Kidney (tissue), 14 donors: ENCODE data around the gene GRID1. TPM values are rescaled to one million over a fixed set of nuclear protein-coding genes. Genes with fewer than 3 reads are reported as not detected.

Experiments used
- DNase-seq, 5 donors: peaks; one replicate each; pipeline ENCODE4 v3.0.0-alpha.2; 2013 to 2020
- FAIRE-seq: peaks from 2 replicates; lab custom pipeline; 2012; peaks lifted over from hg19 to GRCh38; lab: Jason Lieb, UNC
- H3K27ac ChIP-seq, 2 donors: one replicate each; pipeline ENCODE4 v1.7.0; 2013; ENCODE audit warnings: low read depth in 2 of 2, low read length in 2 of 2, inconsistent platforms in 1 of 2
- H3K27me3 ChIP-seq: one replicate; pipeline ENCODE4 v1.7.1; 2013; ENCODE audit warnings: low read length, inconsistent platforms; ENCODE audit not compliant: control insufficient read depth, insufficient read depth
- H3K36me3 ChIP-seq, 3 donors: one replicate each; pipeline versions ENCODE4 v1.7.0 to v1.7.1; 2013; ENCODE audit warnings: low read length in 3 of 3, control low read depth in 1 of 3, inconsistent platforms in 1 of 3; ENCODE audit not compliant: insufficient read depth in 3 of 3, control insufficient read depth in 2 of 3
- H3K4me1 ChIP-seq, 3 donors: one replicate each; pipeline versions ENCODE4 v1.7.0 to v1.7.1; 2013; ENCODE audit warnings: low read length in 3 of 3, inconsistent platforms in 1 of 3, low read depth in 1 of 3; ENCODE audit not compliant: control insufficient read depth in 2 of 3, insufficient read depth in 2 of 3
- H3K4me3 ChIP-seq, 3 donors: one replicate each; pipeline versions ENCODE4 v1.7.0 to v1.8.1; 2013; ENCODE audit warnings: low read length in 3 of 3, control low read depth in 1 of 3, inconsistent platforms in 1 of 3
- H3K9ac ChIP-seq, 3 donors: one replicate each; pipeline versions ENCODE4 v1.7.0 to v1.7.1; 2013; ENCODE audit warnings: low read length in 3 of 3, control low read depth in 1 of 3, inconsistent platforms in 1 of 3
- H3K9me3 ChIP-seq, 3 donors: one replicate each; pipeline versions ENCODE4 v1.7.0 to v1.7.1; 2013; ENCODE audit warnings: low read length in 3 of 3, control low read depth in 1 of 3, inconsistent platforms in 1 of 3; ENCODE audit not compliant: control insufficient read depth in 2 of 3, insufficient read depth in 1 of 3
- intact Hi-C: fragments of 100-400 bp; cut with DNase I; formaldehyde crosslinking; loops from one replicate; pipeline ENCODE4 v1.11.1; 2022
- polyA plus RNA-seq: library from polyadenylated mRNA; stranded (reverse); fragments of 350-450 nt; fragmentation: Illumina TruSeq; extraction: RNeasy Lipid Tissue Mini Kit (QIAGEN cat#74804); gene quantifications from one replicate; pipeline ENCODE4 v1.2.3, GENCODE V29; 2014; ENCODE audit warnings: low read depth, low replicate concordance; ENCODE audit not compliant: insufficient read depth
- total RNA-seq: library from RNA; stranded (reverse); fragmentation: NEBNext Ultra II Directional; extraction: Animal tissue kit (Norgen Biotek cat#: 25700); gene quantifications from one replicate; pipeline ENCODE4 v1.2.1, GENCODE V29; 2021
- TF ChIP-seq, protein P1 (sequence below): IDR thresholded peaks from 3 replicates; pipeline ENCODE4 v1.5.1; 2012; ENCODE audit warnings: mild to moderate bottlenecking, moderate library complexity, borderline replicate concordance; ENCODE audit not compliant: insufficient read depth; ENCODE audit errors: extremely low read depth
- donor health status: control.
- donor health status: control.
- donor health status: control.
- donor health status: control.
- donor health status: control.
- donor health status: DM: yes; HTN: yes; CAD: no.
- donor health status: Normal renal cell carcinoma (clear cell type).

Gene GRID1
- total and polyA plus RNA-seq, 2 donors from 2014 or later = 0.37 to 1.4 TPM

DNA sequence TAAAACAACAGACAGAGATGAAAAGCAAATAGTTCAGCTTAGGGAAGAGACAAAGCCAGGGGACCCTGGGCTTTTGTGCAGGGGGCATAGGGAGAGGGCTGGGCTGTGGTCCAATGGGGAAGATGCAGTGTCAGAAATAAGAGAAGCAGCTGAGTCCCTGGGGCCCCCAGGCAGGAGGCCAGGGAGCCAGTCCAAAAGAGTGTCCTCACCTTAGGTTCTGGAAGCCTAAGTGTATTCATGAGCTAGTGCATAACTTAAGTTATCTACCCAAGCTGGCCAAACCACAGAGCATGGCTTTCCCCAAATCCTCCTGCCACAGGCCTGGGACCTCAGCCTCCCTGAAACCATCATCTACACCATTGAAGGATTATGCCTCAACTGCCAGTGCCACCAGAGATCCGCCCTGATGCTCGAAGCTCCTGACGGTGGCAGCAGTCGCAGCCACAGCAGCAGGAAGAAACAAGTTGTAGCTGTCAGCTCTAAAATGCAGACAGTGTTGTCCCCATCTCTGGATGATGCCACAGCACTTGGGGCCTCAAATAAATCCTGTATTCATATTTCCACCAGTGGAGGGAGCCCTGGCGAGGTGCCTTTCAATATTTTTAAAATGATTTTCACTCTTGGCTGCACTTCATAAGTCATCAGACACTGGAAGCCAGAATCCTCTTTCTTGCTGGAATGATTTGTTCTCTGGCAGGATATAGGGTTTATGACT, 574.6 kb downstream of the GRID1 start:
- H3K9me3 ChIP-seq = no peaks in the 10 kb centered on the region

GRCh38 chr10:85789982-85790789, 576.4 kb downstream of the GRID1 start:
- H3K27me3 ChIP-seq = no peaks in the 10 kb centered on the region
- TF ChIP-seq, protein P1, sequence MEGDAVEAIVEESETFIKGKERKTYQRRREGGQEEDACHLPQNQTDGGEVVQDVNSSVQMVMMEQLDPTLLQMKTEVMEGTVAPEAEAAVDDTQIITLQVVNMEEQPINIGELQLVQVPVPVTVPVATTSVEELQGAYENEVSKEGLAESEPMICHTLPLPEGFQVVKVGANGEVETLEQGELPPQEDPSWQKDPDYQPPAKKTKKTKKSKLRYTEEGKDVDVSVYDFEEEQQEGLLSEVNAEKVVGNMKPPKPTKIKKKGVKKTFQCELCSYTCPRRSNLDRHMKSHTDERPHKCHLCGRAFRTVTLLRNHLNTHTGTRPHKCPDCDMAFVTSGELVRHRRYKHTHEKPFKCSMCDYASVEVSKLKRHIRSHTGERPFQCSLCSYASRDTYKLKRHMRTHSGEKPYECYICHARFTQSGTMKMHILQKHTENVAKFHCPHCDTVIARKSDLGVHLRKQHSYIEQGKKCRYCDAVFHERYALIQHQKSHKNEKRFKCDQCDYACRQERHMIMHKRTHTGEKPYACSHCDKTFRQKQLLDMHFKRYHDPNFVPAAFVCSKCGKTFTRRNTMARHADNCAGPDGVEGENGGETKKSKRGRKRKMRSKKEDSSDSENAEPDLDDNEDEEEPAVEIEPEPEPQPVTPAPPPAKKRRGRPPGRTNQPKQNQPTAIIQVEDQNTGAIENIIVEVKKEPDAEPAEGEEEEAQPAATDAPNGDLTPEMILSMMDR = no peak
- H3K4me3 ChIP-seq = no peak overlapping the region
- intact Hi-C loops = no loop called here
- H3K4me1 ChIP-seq = no peaks in the 10 kb centered on the region
- H3K36me3 ChIP-seq = no peaks in the 10 kb centered on the region
- no peak overlapping the region for H3K27ac ChIP-seq
- no peak overlapping the region for H3K9ac ChIP-seq
- DNase-seq (no peak), FAIRE-seq (no peak)
- H3K9me3 ChIP-seq = no peaks in the 10 kb centered on the region

More for the DNA sequence above, 574.6 kb downstream of the GRID1 start:
- DNase-seq (peak in 2 of 5 donors; percentile 5 to 19), FAIRE-seq (no peak)
- no peak overlapping the region for H3K9ac ChIP-seq
- H3K36me3 ChIP-seq = no peaks in the 10 kb centered on the region
- no peaks in the 10 kb centered on the region for H3K27me3 ChIP-seq
- intact Hi-C loops = no loop called here
- no peaks in the 10 kb centered on the region for H3K4me1 ChIP-seq
- H3K4me3 ChIP-seq = no peak overlapping the region
- H3K27ac ChIP-seq = no peak overlapping the region
- TF ChIP-seq, protein P1 = no peak

DNA sequence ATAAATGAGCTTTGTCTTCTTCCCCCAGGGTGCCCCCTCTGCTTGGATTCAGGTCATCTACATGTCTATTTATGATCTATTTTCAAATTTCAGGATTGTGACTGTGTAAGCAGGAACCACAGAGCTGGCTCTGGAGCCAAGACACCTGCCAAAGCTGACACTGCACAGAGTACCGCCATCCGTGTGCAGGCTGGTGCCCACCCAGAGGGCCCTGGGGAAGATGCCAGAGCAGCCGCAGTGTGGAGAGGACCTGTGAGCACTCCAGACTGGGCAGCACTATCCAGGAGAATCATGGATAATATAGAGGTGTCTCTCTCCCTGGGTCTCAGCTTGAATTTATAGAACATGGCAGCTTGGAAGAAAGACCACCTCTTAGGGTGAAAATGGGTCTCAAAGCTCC, 577.5 kb downstream of the GRID1 start:
- H3K27me3 ChIP-seq = no peaks in the 10 kb centered on the region
- no peak overlapping the region for H3K4me3 ChIP-seq
- H3K4me1 ChIP-seq = no peaks in the 10 kb centered on the region
- intact Hi-C loops = no loop called here
- no peak overlapping the region for H3K9ac ChIP-seq
- FAIRE-seq = no peak
- H3K9me3 ChIP-seq = no peaks in the 10 kb centered on the region
- H3K36me3 ChIP-seq = no peaks in the 10 kb centered on the region
- TF ChIP-seq, protein P1 = no peak
- no peak overlapping the region for H3K27ac ChIP-seq
- DNase-seq = no peak
